ENCODE data around the gene PACRG. TPM values are rescaled to one million over a fixed set of nuclear protein-coding genes. Genes with fewer than 3 reads are reported as not detected.
"Not testable (repeated sequence)": the region's sequence is repeated elsewhere in the genome, so short reads cannot be mapped to it uniquely, and the experiment has no call there.

PACRG gene
- total RNA-seq, 1 donor from 2014 or later = 1.8 TPM

DNA sequence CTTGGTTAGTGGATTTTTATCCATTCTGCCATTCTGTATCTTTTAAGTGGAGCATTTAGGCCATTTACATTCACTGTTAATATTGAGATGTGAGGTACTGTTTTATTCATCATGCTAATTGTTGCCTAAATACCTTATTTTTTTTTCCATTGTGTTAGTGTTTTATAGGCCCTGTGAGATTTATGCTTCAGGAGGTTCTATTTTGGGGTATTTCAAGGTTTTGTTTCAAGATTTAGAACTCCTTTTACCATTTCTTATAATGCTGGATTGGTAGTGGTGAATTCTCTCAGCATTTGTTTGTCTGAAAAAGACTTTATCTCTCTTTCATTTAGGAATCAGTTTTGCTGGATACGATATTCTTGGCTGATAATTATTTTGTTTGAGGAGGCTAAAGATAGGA, 255.5 kb downstream of the PACRG start:
- not testable (repeated sequence) for ATAC-seq; DNase-seq (ENCODE audit: low spot score)

DNA sequence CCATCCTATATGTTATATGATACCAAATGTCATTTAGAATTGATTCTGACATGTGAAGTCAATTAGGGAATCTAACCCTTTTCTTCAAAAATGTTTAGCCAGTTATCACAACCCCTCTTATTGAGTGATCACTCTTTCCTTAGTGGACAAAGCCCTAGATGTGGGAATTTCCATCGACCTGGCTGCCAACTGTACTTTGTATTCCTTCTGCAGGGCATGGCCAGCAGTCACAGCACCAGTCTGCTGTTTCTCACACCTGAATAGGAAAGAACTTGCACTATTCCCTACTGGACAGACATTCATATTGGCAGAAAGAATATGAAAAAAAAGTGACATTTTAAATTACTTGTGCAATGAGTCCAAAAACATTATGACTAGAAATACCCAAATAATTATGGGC, 271.0 kb downstream of the PACRG start:
- peak; percentile 78 for ATAC-seq
- DNase-seq (ENCODE audit: low spot score) = no peak

DNA sequence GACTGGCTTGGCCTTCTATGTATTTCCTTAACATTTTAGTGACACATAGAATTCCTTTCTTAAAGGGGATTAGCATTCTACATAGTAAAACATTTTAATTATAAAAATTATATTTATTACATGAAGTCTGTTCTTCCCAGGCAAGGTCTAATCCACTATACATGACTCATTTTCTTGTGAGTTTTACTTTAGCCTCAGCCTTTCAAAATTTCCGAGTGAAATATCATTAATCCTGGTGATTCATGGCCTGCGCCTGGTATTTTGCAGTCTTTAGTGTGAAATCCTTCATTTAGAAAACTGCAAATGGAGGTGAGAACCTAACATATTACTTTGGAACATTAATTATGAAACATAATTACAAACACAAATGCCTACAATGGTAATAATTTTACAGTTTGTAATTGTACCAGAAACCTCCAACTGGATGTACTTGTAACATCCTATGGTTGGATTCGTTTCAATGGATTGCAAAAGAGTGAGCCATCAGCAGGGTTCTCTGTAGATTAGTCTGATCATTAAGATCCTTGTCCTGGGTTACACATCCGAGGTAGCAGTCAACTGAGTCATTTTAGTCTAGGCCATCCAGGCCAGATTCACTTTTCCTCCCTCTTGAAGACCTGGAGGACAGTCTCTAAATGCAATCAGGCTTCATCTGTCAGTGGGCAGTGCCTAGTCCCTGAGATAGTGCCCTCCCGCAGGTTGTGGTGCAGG, 272.0 kb downstream of the PACRG start:
- no peak for ATAC-seq
- no peak for DNase-seq (ENCODE audit: low spot score)

- ATAC-seq = no peak
- DNase-seq (ENCODE audit: low spot score) = no peak
These were observed 273.6 kb downstream of the PACRG start for GRCh38 chr6:163001330-163001729.

- no peak for ATAC-seq
- no peak for DNase-seq (ENCODE audit: low spot score)
These were observed 280.4 kb downstream of the PACRG start for GRCh38 chr6:163008186-163008585.

DNA sequence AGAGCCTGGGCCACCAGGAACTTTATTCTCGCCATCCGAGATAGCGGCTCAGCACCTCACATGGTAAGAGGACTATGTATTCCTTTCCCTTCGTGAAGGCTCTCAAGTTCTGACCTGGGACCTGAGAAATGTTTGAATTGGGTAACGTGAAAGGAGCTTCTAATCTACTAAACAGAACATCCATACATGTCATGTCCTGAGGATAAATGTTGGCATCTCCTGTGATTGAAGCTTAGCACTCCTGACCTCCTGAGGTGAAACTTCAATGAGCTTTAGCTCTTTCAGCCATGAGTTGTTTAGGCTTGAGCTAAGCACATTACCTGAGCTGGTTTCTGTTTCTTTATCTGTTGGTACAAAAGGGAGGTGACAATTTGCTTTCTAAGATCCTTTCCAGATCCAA, 280.9 kb downstream of the PACRG start:
- ATAC-seq = no peak
- no peak for DNase-seq (ENCODE audit: low spot score)

DNA sequence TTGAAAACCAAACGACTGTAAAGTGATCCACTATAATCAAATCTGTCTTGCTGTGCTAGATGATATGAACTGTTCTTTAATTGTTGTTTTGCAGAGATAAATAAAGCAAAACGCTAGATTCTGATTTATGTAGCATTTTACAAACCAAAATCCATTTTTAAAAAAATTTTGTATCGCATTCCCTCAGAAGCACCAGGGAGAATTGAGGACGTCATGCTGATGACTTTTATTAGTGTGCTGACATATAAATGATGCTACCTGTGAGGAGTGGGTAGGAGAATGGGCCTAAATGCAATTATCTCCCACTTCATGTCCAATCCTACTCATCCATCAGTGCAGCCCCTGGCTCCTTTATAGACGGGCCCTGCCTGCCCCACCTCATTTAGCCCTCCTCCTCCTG, 282.4 kb downstream of the PACRG start:
- ATAC-seq (no peak), DNase-seq (ENCODE audit: low spot score) (no peak)

DNA sequence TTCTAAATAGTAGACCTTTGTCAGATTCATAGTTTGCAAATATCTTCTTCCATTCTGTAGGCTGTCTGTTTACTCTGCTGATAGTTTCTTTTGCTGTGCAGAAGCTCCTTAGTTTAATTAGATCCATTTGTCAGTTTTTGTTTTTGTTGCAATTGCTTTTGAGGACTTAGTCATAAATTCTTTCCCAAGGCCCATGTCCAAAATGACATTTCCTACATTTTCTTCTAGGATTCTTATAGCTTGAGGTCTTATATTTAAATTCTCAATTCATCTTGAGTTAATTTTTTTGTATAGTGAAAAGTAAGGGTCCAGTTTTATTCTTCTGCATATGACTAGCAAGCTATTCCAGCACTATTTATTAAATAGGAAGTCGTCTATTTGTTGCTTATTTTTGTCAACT, 287.0 kb downstream of the PACRG start:
- ATAC-seq = no peak
- no peak for DNase-seq (ENCODE audit: low spot score)

DNA sequence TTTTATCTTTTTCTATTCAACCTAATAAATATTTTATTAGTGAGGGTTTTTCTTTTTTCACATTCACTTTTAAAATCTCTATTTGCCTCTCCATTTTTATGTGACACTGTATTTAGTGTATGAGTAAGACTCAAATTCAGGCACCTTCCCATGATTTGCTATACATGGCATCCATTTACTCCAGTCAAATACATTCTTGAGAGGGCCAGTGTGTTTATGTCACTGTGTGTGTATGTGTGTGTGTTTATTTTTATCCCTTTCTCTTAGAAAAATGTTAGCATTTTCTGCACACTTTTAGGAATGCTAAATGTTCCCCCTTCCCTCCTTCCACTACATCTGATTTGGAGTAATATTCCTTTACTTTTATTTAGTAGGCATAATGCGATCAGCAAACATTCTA, 290.0 kb downstream of the PACRG start:
- no peak for ATAC-seq

DNA sequence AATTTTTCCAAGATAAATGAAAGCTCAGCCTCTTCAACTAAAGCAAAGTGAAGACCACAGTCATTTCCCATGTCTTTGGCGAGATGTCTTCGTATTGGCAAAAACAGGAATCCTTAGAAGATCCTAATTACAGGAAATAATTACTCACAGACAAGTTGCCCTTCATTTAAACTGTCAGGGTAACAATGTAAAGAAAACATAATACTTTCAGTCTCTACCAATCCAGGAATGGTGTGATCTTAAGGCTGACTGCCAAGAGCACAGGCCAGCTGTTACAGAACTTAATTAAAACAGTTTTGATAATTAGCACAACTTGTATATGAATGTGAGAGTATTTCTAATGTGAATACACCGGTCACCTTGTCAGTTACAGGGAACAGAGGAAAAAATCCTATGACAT, 292.2 kb downstream of the PACRG start:
- ATAC-seq (no peak), DNase-seq (ENCODE audit: low spot score) (no peak)

More for the DNA sequence above, 290.0 kb downstream of the PACRG start:
- DNase-seq (ENCODE audit: low spot score) = no peak

- no peak for DNase-seq (ENCODE audit: low spot score)
- ATAC-seq = no peak
These were observed 293.3 kb downstream of the PACRG start for GRCh38 chr6:163021054-163021453.

DNA sequence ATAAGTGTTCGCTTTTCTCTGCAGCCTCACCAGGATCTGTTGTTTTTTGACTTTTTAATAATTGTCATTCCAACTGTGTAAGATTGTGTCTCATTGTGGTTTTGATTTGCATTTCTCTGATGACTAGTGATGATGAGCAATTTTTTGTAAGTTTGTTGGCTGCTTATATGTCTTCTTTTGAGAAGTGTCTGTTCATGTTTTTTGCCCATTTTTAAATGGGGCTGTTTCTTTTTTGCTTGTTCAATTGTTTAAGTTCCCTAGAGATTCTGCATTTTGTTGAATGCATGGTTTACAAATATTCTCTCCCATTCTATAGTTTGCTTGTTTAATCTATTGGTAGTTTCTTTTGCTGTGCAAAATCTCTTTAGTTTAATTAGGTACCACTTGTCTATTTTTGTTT, 295.9 kb downstream of the PACRG start:
- ATAC-seq (no peak), DNase-seq (ENCODE audit: low spot score) (no peak)

GRCh38 chr6:163026893-163027292, 299.1 kb downstream of the PACRG start:
- ATAC-seq (no peak), DNase-seq (ENCODE audit: low spot score) (no peak)

- ATAC-seq (no peak), DNase-seq (ENCODE audit: low spot score) (no peak)
These were observed 303.2 kb downstream of the PACRG start for GRCh38 chr6:163030980-163031379.

GRCh38 chr6:163031931-163032330, 304.2 kb downstream of the PACRG start:
- ATAC-seq (no peak), DNase-seq (ENCODE audit: low spot score) (no peak)

DNA sequence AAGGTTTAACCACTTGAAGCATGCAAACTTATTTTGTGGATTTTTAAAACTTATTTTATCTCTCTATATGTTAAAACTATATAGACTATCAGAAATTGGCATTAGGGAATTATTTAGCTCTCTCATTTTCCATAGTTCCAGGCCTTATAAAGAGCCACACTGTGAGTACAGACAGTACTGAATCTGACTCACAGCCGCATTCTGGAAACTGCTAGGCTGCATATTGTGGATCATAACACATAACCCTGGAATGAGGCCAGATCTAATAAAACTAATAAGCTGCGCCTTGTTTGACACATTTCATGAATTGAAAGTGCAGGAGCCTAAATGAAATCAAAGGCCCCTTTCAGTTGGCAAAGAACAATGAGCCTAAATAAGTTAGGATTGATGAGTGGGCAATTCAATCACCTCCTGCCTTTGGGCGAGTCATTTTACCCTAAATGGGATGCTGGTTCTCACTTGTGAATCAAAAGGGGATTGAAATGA, 308.4 kb downstream of the PACRG start:
- ATAC-seq (no peak), DNase-seq (ENCODE audit: low spot score) (no peak)

DNA sequence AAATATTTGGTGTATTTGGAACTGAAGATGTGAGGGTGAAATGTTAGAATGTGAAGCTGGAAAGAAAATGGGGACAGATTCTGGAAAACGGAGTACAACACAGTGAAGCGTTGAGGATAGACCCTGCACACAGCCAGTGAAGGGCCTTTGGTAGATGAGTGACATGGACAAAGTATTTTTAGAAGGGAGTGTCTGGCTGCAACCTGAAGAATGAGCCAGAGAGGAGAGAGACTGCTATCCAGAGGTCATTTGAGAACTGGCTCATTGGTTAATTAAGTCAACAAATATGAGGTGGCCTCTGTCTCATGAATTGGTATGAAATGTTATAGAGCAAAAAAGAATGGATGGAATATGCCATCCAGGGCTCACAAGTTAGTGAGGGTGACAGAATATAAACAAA, 310.5 kb downstream of the PACRG start:
- ATAC-seq = no peak
- no peak for DNase-seq (ENCODE audit: low spot score)

GRCh38 chr6:163048345-163048744, 320.6 kb downstream of the PACRG start:
- DNase-seq (ENCODE audit: low spot score) (no peak), ATAC-seq (peak; percentile 85)

- DNase-seq (ENCODE audit: low spot score) = no peak
- ATAC-seq = no peak
These were observed 326.0 kb downstream of the PACRG start for GRCh38 chr6:163053667-163054344.

GRCh38 chr6:163054641-163055040, 326.9 kb downstream of the PACRG start:
- no peak for DNase-seq (ENCODE audit: low spot score)
- ATAC-seq = no peak

- DNase-seq (ENCODE audit: low spot score) (no peak), ATAC-seq (no peak)
These were observed 329.5 kb downstream of the PACRG start for GRCh38 chr6:163057260-163057659.

GRCh38 chr6:163062790-163063189, 335.0 kb downstream of the PACRG start:
- no peak for ATAC-seq
- DNase-seq (ENCODE audit: low spot score) = no peak

DNA sequence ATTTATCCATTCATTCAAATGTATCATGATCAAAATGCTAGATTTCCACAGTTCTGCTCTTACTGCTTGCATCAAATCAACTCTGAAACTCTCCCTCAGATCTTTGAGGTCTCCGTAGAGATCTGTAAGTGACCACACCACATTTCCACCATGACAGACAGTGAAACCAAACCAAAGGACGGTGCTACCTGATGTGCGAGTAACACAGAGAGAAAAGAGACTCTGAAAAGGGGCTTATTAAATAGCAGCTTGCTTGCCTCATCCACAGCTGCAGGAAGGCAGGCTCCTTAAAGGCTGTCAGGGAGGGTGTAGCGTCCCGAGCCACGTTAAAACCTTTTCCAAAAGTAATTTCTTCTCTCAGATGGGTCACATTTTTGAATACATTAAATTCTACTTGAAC, 335.8 kb downstream of the PACRG start:
- DNase-seq (ENCODE audit: low spot score) (no peak), ATAC-seq (no peak)

Measured in left lobe of liver (tissue), 2 donors.